Muscle layer of colon (tissue), 2 donors: Measurements from ENCODE around the gene RECQL5.

Source experiments
- H3K27ac ChIP-seq: one replicate; pipeline ENCODE4 v1.7.0; 2013; ENCODE audit warnings: low read depth, mild to moderate bottlenecking, low read length, moderate library complexity
- H3K27me3 ChIP-seq, 2 donors: one replicate each; pipeline ENCODE4 v1.7.0; 2013; ENCODE audit warnings: low read length in 2 of 2, mild to moderate bottlenecking in 2 of 2; ENCODE audit not compliant: insufficient read depth in 2 of 2, control insufficient read depth in 1 of 2
- H3K36me3 ChIP-seq: one replicate; pipeline ENCODE4 v1.7.0; 2013; ENCODE audit warnings: mild to moderate bottlenecking, low read length; ENCODE audit not compliant: insufficient read depth
- H3K4me1 ChIP-seq: one replicate; pipeline ENCODE4 v1.7.0; 2013; ENCODE audit warnings: mild to moderate bottlenecking, low read length; ENCODE audit not compliant: insufficient read depth
- H3K4me3 ChIP-seq, 2 donors: one replicate each; pipeline ENCODE4 v1.7.0; 2013; ENCODE audit warnings: low read length in 2 of 2, low read depth in 1 of 2, mild to moderate bottlenecking in 1 of 2, moderate library complexity in 1 of 2
- H3K9ac ChIP-seq: one replicate; pipeline ENCODE4 v1.7.0; 2013; ENCODE audit warnings: low read length
- H3K9me3 ChIP-seq: one replicate; pipeline ENCODE4 v1.7.0; 2013; ENCODE audit warnings: mild to moderate bottlenecking, low read length
- donor health status: abdominal sarcoma.
- donor health status: Adenocarcinoma of cecum.

The RECQL5 gene

GRCh38 chr17:75610103-75610984 is 56.6 kb downstream of the RECQL5 start:
- Histone ChIP-seq H3K9me3 (no peaks in the 10 kb centered on the region), H3K27me3 (no peaks in the 10 kb centered on the region), H3K4me1 (no peaks in the 10 kb centered on the region), H3K36me3 (peaks cover 8% of the 10 kb centered on the region), H3K9ac (no peak overlapping the region), H3K27ac (no peak overlapping the region), H3K4me3 (no peak overlapping the region)

DNA sequence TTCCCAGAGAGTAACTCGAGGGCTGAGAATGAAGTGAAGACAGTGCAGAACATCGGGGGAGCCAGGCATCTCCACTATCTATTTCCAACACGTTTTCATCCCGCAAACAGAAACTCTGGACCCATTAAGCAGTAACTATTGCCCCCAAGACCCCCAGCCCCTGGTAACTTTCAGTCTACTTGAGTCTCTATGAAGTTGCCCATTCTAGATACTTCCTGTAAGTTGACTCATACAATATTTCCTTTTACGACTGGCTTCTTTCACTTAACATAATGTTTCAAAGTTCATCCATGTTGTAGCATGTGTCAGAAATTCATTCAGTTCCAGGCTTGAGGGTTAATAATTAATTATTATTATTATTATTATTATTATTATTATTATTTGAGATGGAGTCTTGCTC is 59.9 kb downstream of the RECQL5 start:
- Histone ChIP-seq H3K27me3 (no peaks in the 10 kb centered on the region), H3K9ac (no peak overlapping the region), H3K4me3 (no peak overlapping the region), H3K27ac (no peak overlapping the region), H3K36me3 (peaks cover 6% of the 10 kb centered on the region), H3K4me1 (no peaks in the 10 kb centered on the region), H3K9me3 (no peaks in the 10 kb centered on the region)

GRCh38 chr17:75605790-75606189 is 61.2 kb downstream of the RECQL5 start:
- Histone ChIP-seq H3K9ac (no peak overlapping the region), H3K9me3 (no peaks in the 10 kb centered on the region), H3K36me3 (no peaks in the 10 kb centered on the region), H3K27ac (no peak overlapping the region), H3K27me3 (no peaks in the 10 kb centered on the region), H3K4me1 (no peaks in the 10 kb centered on the region), H3K4me3 (no peak overlapping the region)

DNA sequence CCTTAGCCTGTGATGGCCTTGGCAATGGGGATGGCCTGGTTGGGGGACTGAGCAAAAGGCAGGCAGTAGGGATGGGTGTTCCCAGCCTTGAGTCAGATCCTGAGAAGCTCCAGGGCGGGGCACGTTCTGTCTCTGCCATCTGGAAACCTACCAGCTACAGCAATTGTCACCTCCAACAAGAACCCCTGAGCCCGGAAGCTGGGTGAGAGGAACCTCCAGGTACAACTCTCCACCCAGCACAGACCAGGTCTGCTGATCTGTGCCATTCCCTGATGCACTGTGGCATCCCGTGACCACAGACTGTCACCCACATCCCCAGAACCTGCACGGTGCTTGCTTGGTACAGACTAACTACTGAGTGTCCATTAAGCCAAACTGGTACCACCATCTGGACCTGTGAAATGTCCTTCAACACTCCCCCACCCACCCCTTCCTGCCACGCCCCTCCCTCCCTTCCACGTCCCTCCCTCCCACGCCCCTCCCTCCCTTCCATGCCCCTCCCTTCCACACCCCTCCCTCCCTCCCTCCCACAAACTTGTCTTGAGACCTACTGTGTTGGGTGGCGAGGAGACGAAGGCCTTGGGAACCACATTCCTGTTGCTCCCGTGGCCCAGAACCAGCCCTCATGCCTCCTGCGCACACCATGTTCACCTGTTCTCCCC is 62.8 kb downstream of the RECQL5 start:
- Histone ChIP-seq H3K36me3 (no peaks in the 10 kb centered on the region), H3K27me3 (no peaks in the 10 kb centered on the region), H3K4me1 (no peaks in the 10 kb centered on the region), H3K4me3 (no peak overlapping the region), H3K27ac (no peak overlapping the region), H3K9me3 (no peaks in the 10 kb centered on the region), H3K9ac (no peak overlapping the region)

- Histone ChIP-seq H3K36me3 (no peaks in the 10 kb centered on the region), H3K4me1 (no peaks in the 10 kb centered on the region), H3K9me3 (no peaks in the 10 kb centered on the region), H3K27me3 (no peaks in the 10 kb centered on the region), H3K9ac (no peak overlapping the region), H3K27ac (no peak overlapping the region), H3K4me3 (no peak overlapping the region)
These were observed 63.8 kb downstream of the RECQL5 start for GRCh38 chr17:75603123-75603522.

DNA sequence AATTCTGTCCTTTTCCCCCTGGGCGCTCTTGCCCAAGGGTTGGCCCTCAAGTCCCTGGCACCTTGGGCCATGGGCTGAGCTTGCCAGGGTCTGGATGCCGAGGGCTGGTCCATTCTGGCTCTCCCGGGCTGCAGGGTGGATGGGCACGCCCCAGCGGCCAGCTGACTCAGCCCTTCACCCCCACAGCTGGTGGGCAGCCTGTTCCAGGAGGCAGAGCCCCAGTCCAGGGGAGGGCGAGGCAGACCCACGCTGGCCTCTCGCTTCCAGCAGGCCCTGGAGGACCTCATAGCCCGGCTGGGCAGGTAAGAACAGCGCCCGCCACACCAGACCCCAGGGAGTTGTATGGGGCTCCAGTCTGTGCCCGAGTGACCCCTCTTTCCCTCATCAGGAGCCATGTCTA is 64.3 kb downstream of the RECQL5 start:
- Histone ChIP-seq H3K36me3 (no peaks in the 10 kb centered on the region), H3K27ac (no peak overlapping the region), H3K4me3 (no peak overlapping the region), H3K27me3 (no peaks in the 10 kb centered on the region), H3K9me3 (no peaks in the 10 kb centered on the region), H3K9ac (no peak overlapping the region), H3K4me1 (no peaks in the 10 kb centered on the region)

DNA sequence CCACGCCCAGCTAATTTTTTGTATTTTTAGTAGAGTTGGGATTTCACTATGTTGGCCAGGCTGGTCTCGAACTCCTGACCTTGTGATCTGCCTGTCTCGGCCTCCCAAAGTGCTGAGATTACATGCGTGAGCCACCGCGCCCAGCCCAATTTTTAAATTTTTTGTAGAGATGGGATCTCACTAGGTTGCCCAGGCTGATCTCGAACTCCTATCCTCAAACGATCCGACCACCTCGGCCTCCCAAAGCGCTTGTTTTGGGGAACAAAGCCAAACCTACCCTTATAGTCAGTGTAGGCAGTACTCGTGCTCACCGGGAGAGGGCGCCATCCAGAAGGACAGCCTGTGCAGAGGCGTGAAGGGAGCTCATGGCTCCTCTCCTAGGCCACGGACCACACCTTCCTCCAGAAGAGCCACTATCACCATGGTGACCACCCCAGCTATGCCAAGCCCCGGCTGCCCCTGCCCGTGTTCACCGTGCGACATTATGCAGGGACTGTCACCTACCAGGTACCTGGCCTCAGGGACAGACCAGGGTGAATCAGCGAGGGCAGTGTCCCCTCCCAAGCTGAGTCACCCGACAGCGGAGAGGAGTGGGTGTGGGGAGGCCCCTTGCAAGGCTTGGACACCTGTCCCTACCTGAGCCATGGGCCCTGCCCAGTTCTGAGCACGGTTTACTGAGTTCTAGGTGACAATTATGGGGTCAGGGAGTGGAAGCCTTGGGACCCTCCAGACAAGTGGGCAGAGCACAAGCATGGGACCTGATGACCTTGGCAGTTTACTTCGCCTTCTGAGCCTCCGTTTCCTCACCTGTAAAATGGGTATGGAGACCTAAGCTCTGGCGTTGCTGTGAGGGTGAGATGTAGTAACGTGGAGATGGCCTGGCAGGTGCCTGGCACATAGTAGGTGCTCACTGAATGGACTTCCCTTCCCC is 65.6 kb downstream of the RECQL5 start:
- H3K9me3 ChIP-seq, result no peaks in the 10 kb centered on the region
- no peaks in the 10 kb centered on the region for H3K4me1 ChIP-seq
- no peak overlapping the region for H3K27ac ChIP-seq
- no peak overlapping the region for H3K9ac ChIP-seq
- no peak overlapping the region for H3K4me3 ChIP-seq
- H3K36me3 ChIP-seq, result no peaks in the 10 kb centered on the region
- H3K27me3 ChIP-seq, result no peaks in the 10 kb centered on the region

DNA sequence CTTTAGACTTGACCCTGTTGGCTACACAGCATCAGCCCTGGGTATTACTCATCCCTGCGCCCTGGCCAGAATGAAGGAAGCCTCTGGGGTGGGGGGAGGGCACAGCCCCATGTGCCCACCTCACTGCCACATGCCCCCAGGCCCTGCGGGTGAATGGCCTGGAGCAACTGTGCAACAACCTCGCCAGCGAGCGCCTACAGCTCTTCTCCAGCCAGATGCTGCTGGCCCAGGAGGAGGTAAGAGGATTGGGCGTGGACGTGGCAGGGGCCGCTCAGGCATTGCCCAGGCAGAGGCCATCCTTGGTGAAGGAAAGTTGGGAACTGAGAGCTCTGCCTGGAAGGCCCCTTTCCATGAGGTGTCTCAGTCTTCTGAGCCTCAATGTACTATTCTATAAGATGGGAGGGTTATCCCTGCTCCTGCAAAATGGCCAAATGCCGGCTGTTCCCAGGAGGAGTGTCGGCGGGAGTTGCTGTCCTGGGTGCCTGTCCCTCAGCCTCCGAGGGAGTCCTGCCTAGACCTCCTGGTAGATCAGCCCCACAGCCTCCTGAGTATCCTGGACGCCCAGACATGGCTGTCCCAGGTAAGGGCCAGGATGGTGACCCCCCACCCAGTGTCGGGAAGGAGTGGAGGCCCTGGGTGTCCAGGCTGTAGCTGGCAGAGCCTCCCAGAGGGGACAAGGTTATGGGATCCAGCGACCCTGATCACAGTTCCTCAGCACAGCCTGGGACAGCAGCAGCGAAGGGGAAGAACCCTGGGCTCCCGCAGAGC is 70.5 kb downstream of the RECQL5 start:
- no peaks in the 10 kb centered on the region for H3K9me3 ChIP-seq
- H3K4me3 ChIP-seq, result no peak overlapping the region
- H3K4me1 ChIP-seq, result no peaks in the 10 kb centered on the region
- H3K9ac ChIP-seq, result no peak overlapping the region
- no peaks in the 10 kb centered on the region for H3K36me3 ChIP-seq
- H3K27me3 ChIP-seq, result no peaks in the 10 kb centered on the region
- no peak overlapping the region for H3K27ac ChIP-seq

- H3K4me1 ChIP-seq, result no peaks in the 10 kb centered on the region
- no peak overlapping the region for H3K27ac ChIP-seq
- H3K36me3 ChIP-seq, result no peaks in the 10 kb centered on the region
- H3K9me3 ChIP-seq, result no peaks in the 10 kb centered on the region
- H3K9ac ChIP-seq, result no peak overlapping the region
- no peaks in the 10 kb centered on the region for H3K27me3 ChIP-seq
- H3K4me3 ChIP-seq, result no peak overlapping the region
These were observed 71.0 kb downstream of the RECQL5 start for GRCh38 chr17:75595920-75596313.

DNA sequence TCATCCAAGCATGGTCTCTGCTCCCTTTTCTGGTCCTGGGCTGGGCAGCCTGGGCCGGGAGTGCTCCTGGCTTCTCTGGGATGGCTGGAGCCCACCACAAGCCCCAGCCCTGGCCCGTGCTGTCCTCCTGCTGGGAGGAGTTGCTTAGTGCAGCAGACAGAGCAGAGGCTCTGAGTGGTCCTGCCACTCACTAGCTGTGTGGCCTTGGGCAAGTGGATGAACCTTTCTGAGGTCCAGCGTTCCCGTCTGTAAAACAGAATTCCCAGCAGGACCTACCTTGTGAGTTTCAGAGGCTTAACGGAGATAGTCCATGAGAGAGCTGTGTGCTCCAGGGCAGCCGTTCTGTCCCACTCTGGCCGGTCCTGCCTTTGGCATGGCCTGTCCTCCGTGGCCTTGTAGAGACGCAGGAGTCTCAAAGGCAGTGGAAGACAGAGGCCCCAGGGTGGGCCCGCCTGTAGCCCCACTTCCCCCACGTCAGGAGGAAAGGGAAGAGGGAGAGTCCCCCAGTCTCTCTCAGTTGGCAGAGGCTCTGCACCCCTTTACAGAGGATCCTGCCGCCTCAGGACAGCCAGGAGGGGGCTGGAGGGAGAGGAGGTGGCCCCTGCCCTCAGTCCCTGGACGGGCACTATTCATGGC is 71.6 kb downstream of the RECQL5 start:
- Histone ChIP-seq H3K4me3 (no peak overlapping the region), H3K9ac (no peak overlapping the region), H3K27ac (no peak overlapping the region), H3K9me3 (no peaks in the 10 kb centered on the region), H3K27me3 (no peaks in the 10 kb centered on the region), H3K4me1 (no peaks in the 10 kb centered on the region), H3K36me3 (no peaks in the 10 kb centered on the region)
